ENCODE measurements around the gene SCAF1. TPM values are rescaled to one million over a fixed set of nuclear protein-coding genes. Genes with fewer than 3 reads are reported as not detected.

SCAF1 gene, protein sequence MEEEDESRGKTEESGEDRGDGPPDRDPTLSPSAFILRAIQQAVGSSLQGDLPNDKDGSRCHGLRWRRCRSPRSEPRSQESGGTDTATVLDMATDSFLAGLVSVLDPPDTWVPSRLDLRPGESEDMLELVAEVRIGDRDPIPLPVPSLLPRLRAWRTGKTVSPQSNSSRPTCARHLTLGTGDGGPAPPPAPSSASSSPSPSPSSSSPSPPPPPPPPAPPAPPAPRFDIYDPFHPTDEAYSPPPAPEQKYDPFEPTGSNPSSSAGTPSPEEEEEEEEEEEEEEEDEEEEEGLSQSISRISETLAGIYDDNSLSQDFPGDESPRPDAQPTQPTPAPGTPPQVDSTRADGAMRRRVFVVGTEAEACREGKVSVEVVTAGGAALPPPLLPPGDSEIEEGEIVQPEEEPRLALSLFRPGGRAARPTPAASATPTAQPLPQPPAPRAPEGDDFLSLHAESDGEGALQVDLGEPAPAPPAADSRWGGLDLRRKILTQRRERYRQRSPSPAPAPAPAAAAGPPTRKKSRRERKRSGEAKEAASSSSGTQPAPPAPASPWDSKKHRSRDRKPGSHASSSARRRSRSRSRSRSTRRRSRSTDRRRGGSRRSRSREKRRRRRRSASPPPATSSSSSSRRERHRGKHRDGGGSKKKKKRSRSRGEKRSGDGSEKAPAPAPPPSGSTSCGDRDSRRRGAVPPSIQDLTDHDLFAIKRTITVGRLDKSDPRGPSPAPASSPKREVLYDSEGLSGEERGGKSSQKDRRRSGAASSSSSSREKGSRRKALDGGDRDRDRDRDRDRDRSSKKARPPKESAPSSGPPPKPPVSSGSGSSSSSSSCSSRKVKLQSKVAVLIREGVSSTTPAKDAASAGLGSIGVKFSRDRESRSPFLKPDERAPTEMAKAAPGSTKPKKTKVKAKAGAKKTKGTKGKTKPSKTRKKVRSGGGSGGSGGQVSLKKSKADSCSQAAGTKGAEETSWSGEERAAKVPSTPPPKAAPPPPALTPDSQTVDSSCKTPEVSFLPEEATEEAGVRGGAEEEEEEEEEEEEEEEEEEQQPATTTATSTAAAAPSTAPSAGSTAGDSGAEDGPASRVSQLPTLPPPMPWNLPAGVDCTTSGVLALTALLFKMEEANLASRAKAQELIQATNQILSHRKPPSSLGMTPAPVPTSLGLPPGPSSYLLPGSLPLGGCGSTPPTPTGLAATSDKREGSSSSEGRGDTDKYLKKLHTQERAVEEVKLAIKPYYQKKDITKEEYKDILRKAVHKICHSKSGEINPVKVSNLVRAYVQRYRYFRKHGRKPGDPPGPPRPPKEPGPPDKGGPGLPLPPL
- 15.9 and 16.3 TPM in 2 replicates for total RNA-seq (2014; rRNA removed; shearing (Covaris generic))

DNA sequence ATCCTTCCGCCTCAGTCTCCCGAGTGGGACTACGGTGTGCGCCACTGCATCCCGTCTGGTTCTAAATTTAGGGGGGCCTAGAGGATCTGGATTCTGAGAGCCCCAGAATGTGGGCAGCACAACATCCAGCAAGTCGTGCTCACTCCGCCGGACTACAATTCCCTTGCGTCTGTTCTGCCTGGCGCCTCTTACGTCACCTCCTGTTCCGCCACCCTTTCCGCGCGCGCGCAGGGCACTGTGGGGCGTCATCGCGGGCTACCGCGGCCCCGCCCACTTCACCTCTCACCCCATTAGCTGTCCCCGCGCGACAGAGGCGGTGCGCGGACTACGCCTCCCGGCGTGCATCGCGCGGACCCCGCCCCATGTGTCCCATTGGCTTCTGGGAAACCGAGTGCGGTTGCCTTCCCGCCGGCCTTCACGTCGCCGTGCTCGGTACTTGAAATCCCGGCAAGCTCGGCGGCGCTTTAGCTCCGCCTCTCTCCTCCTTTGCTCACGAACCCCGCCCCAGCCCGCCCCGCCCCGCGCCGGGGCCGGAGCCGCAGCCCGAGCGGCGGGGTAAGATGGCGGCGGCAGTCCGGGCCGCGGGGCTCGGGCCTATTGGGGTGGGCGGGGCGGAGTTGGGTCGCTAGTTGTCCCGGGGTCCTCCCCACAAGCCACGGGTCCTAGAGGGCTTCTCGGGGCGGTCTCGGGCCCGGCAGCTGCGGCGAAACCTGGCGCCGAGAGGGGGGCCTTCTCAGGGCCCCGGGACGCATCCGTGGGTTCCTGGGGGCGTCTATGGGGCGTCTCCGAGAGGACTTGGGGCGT is at the start of gene SCAF1:
TSS of gene SCAF1 (plus strand) at position 522 of the 804 bp plus-strand sequence. CDS start 2,818 bp downstream, outside the sequence.
- H3K27me3 ChIP-seq, result no peaks in the 10 kb centered on the region
- DNase-seq, result peak; percentile 99
- H3K36me3 ChIP-seq, result peaks cover 1% of the 10 kb centered on the region; the same call in 1 of the 2 replicates
- peak within 1 kb of the TSS; percentile 83 for H3K4me3 ChIP-seq
- peaks cover 6% of the 10 kb centered on the region; the same call in 1 of the 2 replicates for H3K4me1 ChIP-seq
- peak within 1 kb of the TSS; percentile 99 for H3K27ac ChIP-seq
- no peaks in the 10 kb centered on the region for H3K9me3 ChIP-seq (replicated peaks)

- H3K27ac ChIP-seq, result no peak overlapping the region; the same call in 1 of the 2 replicates
- H3K36me3 ChIP-seq, result peaks cover 27% of the 10 kb centered on the region
- H3K9me3 ChIP-seq (replicated peaks), result no peaks in the 10 kb centered on the region
Measured at GRCh38 chr19:49592486-49593232, 49.4 kb upstream of the SCAF1 start.

DNA sequence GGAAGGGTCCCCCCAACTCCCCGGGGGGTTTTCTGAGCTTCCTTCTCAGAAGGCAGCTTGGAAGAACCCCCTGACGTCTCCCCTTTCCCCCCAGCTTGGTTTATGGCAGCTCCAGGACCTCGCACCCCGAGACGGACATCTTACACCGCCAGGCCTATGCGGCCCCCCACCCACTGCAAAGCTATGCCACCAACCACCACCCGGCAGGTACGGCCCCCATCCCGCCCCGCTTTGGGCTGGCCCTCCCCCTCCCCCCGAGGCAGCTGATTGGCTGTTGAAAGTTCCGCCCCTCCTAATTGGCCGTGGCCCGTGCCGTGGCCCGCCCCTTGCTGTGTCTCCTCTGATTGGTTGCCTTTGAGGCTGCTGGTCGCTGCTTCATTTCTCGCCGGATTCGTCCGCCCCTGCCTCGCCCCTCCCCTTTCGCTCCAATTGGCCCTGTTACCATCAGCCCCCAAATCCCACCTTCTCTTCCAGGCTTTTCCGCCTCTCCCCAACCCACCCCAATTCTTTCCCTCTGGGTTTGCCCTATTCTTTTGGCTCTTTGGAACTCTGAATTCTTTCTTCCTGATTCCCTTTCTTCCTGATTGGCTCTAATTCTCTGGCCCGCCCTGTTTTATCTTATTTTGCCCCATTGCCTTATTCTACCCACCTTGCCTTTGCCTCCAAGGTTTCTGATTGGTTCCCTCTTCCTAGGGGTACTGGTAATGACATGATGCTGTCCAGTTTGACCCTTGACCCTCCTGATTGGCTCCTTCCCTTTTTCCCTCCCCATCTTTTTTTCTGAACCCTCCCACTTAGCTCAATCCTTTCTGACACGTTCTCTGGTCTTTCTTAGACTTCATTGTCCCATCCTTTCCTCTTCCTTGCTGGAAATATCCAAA is 48.5 kb upstream of the SCAF1 start:
- peak overlapping the region; percentile 86 for H3K4me3 ChIP-seq
- no peaks in the 10 kb centered on the region for H3K4me1 ChIP-seq
- no peaks in the 10 kb centered on the region for H3K27me3 ChIP-seq
- no peaks in the 10 kb centered on the region for H3K9me3 ChIP-seq (replicated peaks)
- no peak overlapping the region for H3K27ac ChIP-seq
- H3K36me3 ChIP-seq, result peaks cover 27% of the 10 kb centered on the region
- peak; percentile 91 for DNase-seq

More at GRCh38 chr19:49592486-49593232, 49.4 kb upstream of the SCAF1 start:
- Histone ChIP-seq H3K27me3 (no peaks in the 10 kb centered on the region), H3K4me3 (peak overlapping the region; percentile 86), H3K4me1 (no peaks in the 10 kb centered on the region)
- DNase-seq, result peak; percentile 19 to 29

GRCh38 chr19:49594157-49594992 is 47.6 kb upstream of the SCAF1 start:
- DNase-seq, result no peak
- H3K4me3 ChIP-seq, result no peak overlapping the region
- peaks cover 36% of the 10 kb centered on the region for H3K36me3 ChIP-seq
- no peaks in the 10 kb centered on the region for H3K4me1 ChIP-seq
- H3K27ac ChIP-seq, result no peak overlapping the region
- H3K27me3 ChIP-seq, result no peaks in the 10 kb centered on the region
- no peaks in the 10 kb centered on the region for H3K9me3 ChIP-seq (replicated peaks)

DNA sequence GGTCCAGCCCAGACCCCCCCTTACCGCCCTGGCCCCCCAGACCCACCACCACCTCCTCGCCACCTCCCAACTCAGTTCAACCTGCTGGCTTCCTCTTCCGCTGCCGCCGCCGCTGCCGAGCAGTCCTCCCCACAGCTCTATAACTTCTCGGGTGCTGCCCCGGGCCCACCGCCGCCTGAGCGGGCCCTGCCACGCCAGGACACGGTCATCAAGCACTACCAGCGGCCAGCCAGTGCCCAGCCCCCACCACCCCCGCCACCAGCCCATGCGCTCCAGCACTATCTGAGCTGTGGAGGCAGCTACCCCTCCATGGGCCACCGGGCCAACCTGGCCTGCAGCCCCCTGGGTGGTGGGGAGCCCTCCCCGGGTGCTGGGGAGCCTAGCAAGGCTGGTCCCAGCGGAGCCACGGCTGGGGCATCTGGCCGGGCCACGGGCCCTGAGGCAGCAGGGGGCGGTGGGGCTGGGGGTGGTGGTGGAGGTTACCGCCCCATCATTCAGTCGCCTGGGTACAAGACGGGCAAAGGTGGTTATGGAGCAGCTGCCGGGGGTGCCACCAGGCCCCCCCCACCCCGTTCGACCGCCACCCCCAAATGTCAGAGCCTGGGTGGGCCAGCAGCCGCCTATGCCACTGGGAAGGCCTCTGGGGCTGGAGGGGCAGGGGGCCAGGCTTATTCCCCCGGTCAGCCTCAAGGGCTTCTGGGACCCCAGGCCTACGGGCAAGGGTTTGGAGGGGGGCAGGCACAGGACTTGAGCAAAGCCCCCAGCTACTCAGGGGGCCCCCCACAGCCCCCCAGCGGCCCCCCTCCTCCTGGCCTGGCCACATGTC is 46.8 kb upstream of the SCAF1 start:
- no peaks in the 10 kb centered on the region for H3K27me3 ChIP-seq
- peaks cover 44% of the 10 kb centered on the region for H3K36me3 ChIP-seq
- no peaks in the 10 kb centered on the region for H3K4me1 ChIP-seq
- H3K27ac ChIP-seq, result no peak overlapping the region
- no peaks in the 10 kb centered on the region for H3K9me3 ChIP-seq (replicated peaks)
- no peak for DNase-seq
- no peak overlapping the region for H3K4me3 ChIP-seq

GRCh38 chr19:49595819-49596404 is 46.1 kb upstream of the SCAF1 start:
- Histone ChIP-seq H3K9me3 (replicated peaks) (no peaks in the 10 kb centered on the region), H3K4me1 (no peaks in the 10 kb centered on the region), H3K36me3 (peaks cover 46% of the 10 kb centered on the region), H3K27me3 (no peaks in the 10 kb centered on the region), H3K27ac (no peak overlapping the region), H3K4me3 (no peak overlapping the region)
- no peak for DNase-seq

- no peak for DNase-seq
- H3K27ac ChIP-seq, result no peak overlapping the region
- H3K4me3 ChIP-seq, result no peak overlapping the region
- no peaks in the 10 kb centered on the region for H3K9me3 ChIP-seq (replicated peaks)
- peaks cover 49% of the 10 kb centered on the region for H3K36me3 ChIP-seq
- H3K27me3 ChIP-seq, result no peaks in the 10 kb centered on the region
- no peaks in the 10 kb centered on the region for H3K4me1 ChIP-seq
Measured at GRCh38 chr19:49596407-49596806, 45.6 kb upstream of the SCAF1 start.

GRCh38 chr19:49596954-49597702 is 44.9 kb upstream of the SCAF1 start:
- Histone ChIP-seq H3K27me3 (no peaks in the 10 kb centered on the region), H3K4me1 (no peaks in the 10 kb centered on the region), H3K4me3 (no peak overlapping the region), H3K36me3 (peaks cover 55% of the 10 kb centered on the region), H3K9me3 (replicated peaks) (no peaks in the 10 kb centered on the region), H3K27ac (no peak overlapping the region)
- no peak for DNase-seq

DNA sequence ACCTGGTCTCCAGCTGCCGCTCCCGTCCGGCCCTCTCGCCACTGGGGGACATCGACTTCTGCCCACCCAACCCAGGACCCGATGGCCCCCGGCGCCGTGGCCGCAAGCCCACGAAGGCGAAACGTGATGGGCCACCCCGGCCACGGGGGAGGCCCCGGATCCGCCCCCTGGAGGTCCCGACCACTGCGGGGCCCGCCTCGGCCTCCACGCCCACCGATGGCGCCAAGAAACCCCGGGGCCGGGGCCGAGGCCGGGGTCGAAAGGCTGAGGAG is 44.4 kb upstream of the SCAF1 start:
- H3K9me3 ChIP-seq (replicated peaks), result no peaks in the 10 kb centered on the region
- no peak for DNase-seq
- H3K27ac ChIP-seq, result no peak overlapping the region
- no peak overlapping the region for H3K4me3 ChIP-seq
- H3K36me3 ChIP-seq, result peaks cover 58% of the 10 kb centered on the region
- H3K27me3 ChIP-seq, result no peaks in the 10 kb centered on the region
- H3K4me1 ChIP-seq, result no peaks in the 10 kb centered on the region

GRCh38 chr19:49599378-49600295 is 42.4 kb upstream of the SCAF1 start:
- H3K36me3 ChIP-seq, result peaks cover 63% of the 10 kb centered on the region

More at GRCh38 chr19:49599378-49600295, 42.4 kb upstream of the SCAF1 start:
- Histone ChIP-seq H3K4me1 (no peaks in the 10 kb centered on the region), H3K27me3 (no peaks in the 10 kb centered on the region), H3K4me3 (no peak overlapping the region), H3K9me3 (replicated peaks) (no peaks in the 10 kb centered on the region), H3K27ac (no peak overlapping the region)
- DNase-seq, result no peak
